B cell (primary cell): ENCODE measurements around the gene TCF7L1. TPM values are rescaled to one million over a fixed set of nuclear protein-coding genes. Genes with fewer than 3 reads are reported as not detected.

Experiments
- ATAC-seq: fragments of 200-7000 bp; cut with Tn5 transposase; one replicate; pipeline ENCODE4 v1.10.0; 2021; ENCODE audit warnings: low read depth, mild to moderate bottlenecking, moderate number of reproducible peaks, moderate library complexity
- CTCF ChIA-PET: fragments of 350-600 bp; sonication (Branson Sonifier 250); formaldehyde crosslinking; loops from one replicate; lab custom pipeline; 2021; ENCODE audit warnings: antibody characterized with exemption, inconsistent platforms; lab: Charles Lee
- POLR2A ChIA-PET: fragments of 350-600 bp; sonication (Branson Sonifier 250); formaldehyde crosslinking; loops from one replicate; lab custom pipeline; 2021; ENCODE audit warnings: antibody characterized with exemption; lab: Charles Lee
- DNase-seq: peaks from one replicate; pipeline ENCODE4 v3.0.0; 2013
- H2AFZ ChIP-seq: 2 replicates; pipeline ENCODE4 v1.6.1; 2012; ENCODE audit warnings: mild to moderate bottlenecking, low read depth, low read length; ENCODE audit not compliant: insufficient read depth, poor library complexity, severe bottlenecking
- H3K27ac ChIP-seq, 2 donors: 1 replicate in 1 of 2; 2 replicates in 1 of 2; pipeline ENCODE4 v1.5.1; 2012 to 2013; ENCODE audit warnings: low read length in 2 of 2, mild to moderate bottlenecking in 2 of 2, moderate library complexity in 1 of 2
- H3K27me3 ChIP-seq, 4 experiments: fragments of 200-600 bp in 1 of 4; sonication (generic) in 1 of 4; replicated peaks in 1 of 4; 1 replicate in 2 of 4; 2 replicates in 2 of 4; pipeline versions ENCODE4 v1.6.1 to v1.7.0; 2013 to 2016; ENCODE audit warnings: low read length in 3 of 4, mild to moderate bottlenecking in 2 of 4, mixed read lengths in 1 of 4, moderate library complexity in 1 of 4; ENCODE audit not compliant: insufficient read depth in 4 of 4, control insufficient read depth in 3 of 4; ENCODE audit errors: control extremely low read depth in 1 of 4
- H3K36me3 ChIP-seq, 2 experiments: replicated peaks in 1 of 2; 1 replicate in 1 of 2; 2 replicates in 1 of 2; pipeline versions ENCODE4 v1.6.1 to v1.7.1; 2013; ENCODE audit warnings: low read length in 1 of 2; ENCODE audit not compliant: insufficient read depth in 2 of 2, control insufficient read depth in 1 of 2; ENCODE audit errors: control extremely low read depth in 1 of 2, extremely low read depth in 1 of 2
- H3K4me1 ChIP-seq, 2 donors: fragments of 200-600 bp in 1 of 2; sonication (generic) in 1 of 2; 1 replicate in 1 of 2; 2 replicates in 1 of 2; pipeline versions ENCODE4 v1.5.1 to v1.6.1; 2013 to 2017; ENCODE audit warnings: low read length in 2 of 2; ENCODE audit not compliant: control insufficient read depth in 2 of 2, insufficient read depth in 2 of 2
- H3K4me2 ChIP-seq: replicated peaks from 2 replicates; pipeline ENCODE3; 2012; ENCODE audit warnings: mild to moderate bottlenecking, low read depth, low read length; ENCODE audit not compliant: poor library complexity, severe bottlenecking
- H3K4me3 ChIP-seq, 5 experiments: fragments of 200-600 bp in 1 of 5; sonication (generic) in 1 of 5; 1 replicate in 3 of 5; 2 replicates in 2 of 5; pipeline versions ENCODE4 v1.5.1 to v1.7.0; 2011 to 2016; ENCODE audit warnings: low read length in 4 of 5, mild to moderate bottlenecking in 4 of 5, low read depth in 2 of 5, control low read depth in 1 of 5, moderate library complexity in 1 of 5; ENCODE audit not compliant: insufficient read depth in 1 of 5; ENCODE audit errors: control extremely low read depth in 1 of 5, extremely low read depth in 1 of 5
- H3K79me2 ChIP-seq: fragments of 200-600 bp; sonication (generic); one replicate; pipeline ENCODE4 v1.6.0; 2016; ENCODE audit warnings: low read length; ENCODE audit not compliant: control insufficient read depth, insufficient read depth
- H3K9ac ChIP-seq: fragments of 200-600 bp; sonication (generic); 2 replicates; pipeline ENCODE4 v1.6.1; 2017; ENCODE audit warnings: mild to moderate bottlenecking, low read length, moderate library complexity
- H3K9me3 ChIP-seq, 3 donors: one replicate each; pipeline versions ENCODE4 v1.6.1 to v1.7.1; 2013; ENCODE audit warnings: low read length in 2 of 3; ENCODE audit not compliant: control insufficient read depth in 2 of 3, insufficient read depth in 1 of 3; ENCODE audit errors: control extremely low read depth in 1 of 3
- H4K20me1 ChIP-seq: 2 replicates; pipeline ENCODE4 v1.6.0; 2012; ENCODE audit warnings: mild to moderate bottlenecking, low read length; ENCODE audit not compliant: insufficient read depth, control insufficient read depth, poor library complexity, severe bottlenecking
- H3K27ac Mint-ChIP-seq: one replicate; pipeline ENCODE4 v1.8.0; 2021; ENCODE audit warnings: mixed read lengths
- H3K27me3 Mint-ChIP-seq: one replicate; pipeline ENCODE4 v1.8.0; 2021; ENCODE audit warnings: mixed read lengths
- H3K4me1 Mint-ChIP-seq: one replicate; pipeline ENCODE4 v1.8.0; 2021; ENCODE audit warnings: mixed read lengths
- H3K4me3 Mint-ChIP-seq: one replicate; pipeline ENCODE4 v1.8.0; 2021; ENCODE audit warnings: mixed read lengths
- H3K9me3 Mint-ChIP-seq: one replicate; pipeline ENCODE4 v1.8.0; 2022; ENCODE audit warnings: mixed read lengths; ENCODE audit not compliant: insufficient read depth
- CTCF ChIP-seq: fragments of 200-600 bp; IDR thresholded peaks from one replicate; pipeline ENCODE4 v1.8.0; 2022; ENCODE audit warnings: antibody characterized with exemption, mild to moderate bottlenecking
- EZH2 ChIP-seq: IDR thresholded peaks from 2 replicates; pipeline ENCODE4 v1.6.1; 2012; ENCODE audit warnings: borderline replicate concordance, low read depth, mild to moderate bottlenecking, moderate library complexity, low read length; ENCODE audit not compliant: insufficient read depth, poor library complexity, severe bottlenecking
- WGBS: methylation state at CpG from one replicate; pipeline ENCODE4 v1.1.5; 2013; ENCODE audit warnings: missing lambda C conversion rate; ENCODE audit not compliant: insufficient coverage; 5-methylcytosine and 5-hydroxymethylcytosine counted together
- intact Hi-C: fragments of 100-400 bp; cut with micrococcal nuclease; formaldehyde crosslinking; loops from one replicate; pipeline ENCODE4 v1.10.0; 2022
- polyA minus RNA-seq: library from RNA; depleted of rRNA, polyadenylated mRNA; stranded (reverse); fragments of >200 nt; gene quantifications from 2 replicates; pipeline ENCODE4 v1.2.3, GENCODE V29; 2012
- polyA plus RNA-seq: library from polyadenylated mRNA; depleted of rRNA; stranded (reverse); fragments of >200 nt; gene quantifications from 2 replicates; pipeline ENCODE4 v1.2.3, GENCODE V29; 2012
- total RNA-seq, 2 donors: library from RNA; stranded (reverse); fragments of 120-200 nt in 1 of 2; gene quantifications; 1 replicate in 1 of 2; 2 replicates in 1 of 2; pipeline versions ENCODE4 v1.2.3 to v1.2.4, GENCODE V29; 2013 to 2022

TCF7L1 gene
- 0.53 and 0.67 TPM in 2 replicates for total RNA-seq
- 0.23 TPM for total RNA-seq (2013)
- 0.46 and 0.81 TPM in 2 replicates for polyA plus RNA-seq
- polyA minus RNA-seq = 0.14 and 0.34 TPM in 2 replicates

- Mint-ChIP-seq H3K27ac (peak within 1 kb of the TSS; percentile 26), H3K4me3 (peak within 1 kb of the TSS; percentile 80), H3K27me3 (peaks cover 48% of the 10 kb centered on the region), H3K4me1 (peaks cover 16% of the 10 kb centered on the region), H3K9me3 (no peaks in the 10 kb centered on the region)
- TF ChIP-seq EZH2 (no peak), CTCF (no peak)
- Histone ChIP-seq H4K20me1 (no peaks in the 10 kb centered on the region), H3K27me3 (peaks cover 0 to 53% (median 22%) of the 10 kb centered on the region in 4 experiments), H3K4me2 (peak within 1 kb of the TSS; percentile 91), H3K9me3 (no peaks in the 10 kb centered on the region), H3K79me2 (no peaks in the 10 kb centered on the region), H3K9ac (peak within 1 kb of the TSS; percentile 60), H3K4me1 (peaks cover 19 to 21% of the 10 kb centered on the region in 2 donors), H2AFZ (peak within 1 kb of the TSS; percentile 65), H3K27ac (no peak within 1 kb of the TSS), H3K36me3 (no peaks in the 10 kb centered on the region), H3K4me3 (peak within 1 kb of the TSS in 4 of 5 experiments; percentile 21 to 60 (median 47))
- CTCF ChIA-PET = no interaction called here
- peak; percentile 53 for DNase-seq
- POLR2A ChIA-PET = no interaction called here
- intact Hi-C loops = loop anchor here (5.0 to 10.0 kb wide), 2 partner anchors 152 to 206 kb away; no protein-coding TSS in a partner anchor
- ATAC-seq = peak; percentile 65
- under 1% methylated on average over 83 of the region's 91 CpGs for WGBS
Measured at GRCh38 chr2:85132834-85133637, at the start of gene TCF7L1. TSS of gene TCF7L1 (plus strand) at chr2:85133392. CDS start at chr2:85133685, 293 bp downstream.

GRCh38 chr2:85085563-85085962 lies 47.6 kb upstream of the TCF7L1 start:
- peaks cover 7 to 8% of the 10 kb centered on the region in 2 donors for H3K4me1 ChIP-seq
- CTCF ChIA-PET = no interaction called here
- POLR2A ChIA-PET = no interaction called here
- H3K4me1 Mint-ChIP-seq = peaks cover 6% of the 10 kb centered on the region
- no peak overlapping the region for H3K9ac ChIP-seq
- peaks cover 0 to 10% (median 2%) of the 10 kb centered on the region in 3 donors for H3K9me3 ChIP-seq
- H3K27ac Mint-ChIP-seq = no peak overlapping the region
- no peaks in the 10 kb centered on the region for H3K36me3 ChIP-seq
- no peak for DNase-seq
- intact Hi-C loops = no loop called here
- peaks cover 10% of the 10 kb centered on the region for H3K9me3 Mint-ChIP-seq
- no peak overlapping the region for H3K4me2 ChIP-seq
- TF ChIP-seq CTCF (no peak), EZH2 (no peak)
- H3K27me3 ChIP-seq = peaks cover 0 to 17% (median 2%) of the 10 kb centered on the region in 4 experiments
- no peak for ATAC-seq
- 83% methylated on average over 1 of the region's 3 CpGs for WGBS
- no peak overlapping the region for H3K27ac ChIP-seq
- H4K20me1 ChIP-seq = no peaks in the 10 kb centered on the region
- no peak overlapping the region for H2AFZ ChIP-seq
- no peak overlapping the region for H3K4me3 Mint-ChIP-seq
- peaks cover 4% of the 10 kb centered on the region for H3K27me3 Mint-ChIP-seq
- no peaks in the 10 kb centered on the region for H3K79me2 ChIP-seq
- no peak overlapping the region for H3K4me3 ChIP-seq
